Activated CD4-positive, alpha-beta T cell treated with anti-CD3 and anti-CD28 coated beads, Interleukin-2, amount 10 ng/mL, durations not matched to agents 7 days and 5 days (primary cell): ENCODE data around the gene KSR1. TPM values are rescaled to one million over a fixed set of nuclear protein-coding genes. Genes with fewer than 3 reads are reported as not detected.
"Not testable (repeated sequence)": the region's sequence is repeated elsewhere in the genome, so short reads cannot be mapped to it uniquely, and the experiment has no call there.

Experiments
- CTCF ChIA-PET: fragments of 350-600 bp; sonication (Branson Sonifier 250); formaldehyde crosslinking; loops from one replicate; lab custom pipeline; 2021; ENCODE audit warnings: antibody characterized with exemption; lab: Charles Lee
- POLR2A ChIA-PET: fragments of 350-600 bp; sonication (Branson Sonifier 250); formaldehyde crosslinking; loops from one replicate; lab custom pipeline; 2021; ENCODE audit warnings: antibody characterized with exemption; lab: Charles Lee
- DNase-seq: peaks from one replicate; pipeline ENCODE4 v3.0.0-alpha.2; 2020
- H3K27ac Mint-ChIP-seq: one replicate; pipeline ENCODE4 v1.8.0; 2021; ENCODE audit warnings: mild to moderate bottlenecking, moderate library complexity, mixed read lengths
- H3K27me3 Mint-ChIP-seq: one replicate; pipeline ENCODE4 v1.8.0; 2021; ENCODE audit warnings: mixed read lengths
- H3K36me3 Mint-ChIP-seq: one replicate; pipeline ENCODE4 v1.8.0; 2021; ENCODE audit warnings: low read depth, mixed read lengths
- H3K4me1 Mint-ChIP-seq: one replicate; pipeline ENCODE4 v1.8.0; 2021; ENCODE audit warnings: mixed read lengths
- H3K4me3 Mint-ChIP-seq: one replicate; pipeline ENCODE4 v1.8.0; 2021; ENCODE audit warnings: mild to moderate bottlenecking, moderate library complexity, mixed read lengths
- H3K9me3 Mint-ChIP-seq: one replicate; pipeline ENCODE4 v1.8.0; 2021; ENCODE audit warnings: mixed read lengths
- total RNA-seq, 2 experiments: library from RNA; stranded (reverse); gene quantifications; one replicate each; pipeline ENCODE4 v1.2.3, GENCODE V29; 2021

Gene KSR1
- total RNA-seq, 2 experiments from 2014 or later, result 43.1 to 45.7 TPM

DNA sequence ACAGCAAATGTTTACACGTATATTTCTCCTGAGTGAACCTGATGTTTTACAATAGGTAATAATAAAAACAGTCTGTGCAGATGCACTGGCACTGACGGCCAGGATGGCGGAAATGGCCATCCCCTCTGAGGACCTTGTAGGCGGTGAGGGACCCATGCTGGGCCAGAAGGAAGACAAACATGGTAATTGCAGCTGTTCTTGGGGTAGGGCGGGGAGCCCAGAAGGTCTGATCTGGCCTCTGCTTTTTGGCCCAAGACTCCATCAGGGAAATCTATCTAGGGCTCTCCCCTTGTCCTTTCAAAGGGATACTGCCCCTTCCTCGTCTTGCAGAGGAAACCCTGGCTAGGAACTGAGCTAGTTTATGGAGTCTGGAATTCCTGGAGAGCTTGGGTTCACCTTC, 167.4 kb downstream of the KSR1 start:
- POLR2A ChIA-PET, result no interaction called here
- no peak overlapping the region for H3K4me3 Mint-ChIP-seq
- H3K27ac Mint-ChIP-seq, result no peak overlapping the region
- DNase-seq, result no peak
- CTCF ChIA-PET, result interaction anchor here (1.4 to 2.7 kb wide), 2 partner anchors 8 to 21 kb away, joined by 4 to 9 read pairs; partner anchors contain the start of gene LGALS9
- H3K36me3 Mint-ChIP-seq, result peaks cover 39% of the 10 kb centered on the region
- peaks cover 31% of the 10 kb centered on the region for H3K4me1 Mint-ChIP-seq
- no peaks in the 10 kb centered on the region for H3K9me3 Mint-ChIP-seq
- H3K27me3 Mint-ChIP-seq, result no peaks in the 10 kb centered on the region

DNA sequence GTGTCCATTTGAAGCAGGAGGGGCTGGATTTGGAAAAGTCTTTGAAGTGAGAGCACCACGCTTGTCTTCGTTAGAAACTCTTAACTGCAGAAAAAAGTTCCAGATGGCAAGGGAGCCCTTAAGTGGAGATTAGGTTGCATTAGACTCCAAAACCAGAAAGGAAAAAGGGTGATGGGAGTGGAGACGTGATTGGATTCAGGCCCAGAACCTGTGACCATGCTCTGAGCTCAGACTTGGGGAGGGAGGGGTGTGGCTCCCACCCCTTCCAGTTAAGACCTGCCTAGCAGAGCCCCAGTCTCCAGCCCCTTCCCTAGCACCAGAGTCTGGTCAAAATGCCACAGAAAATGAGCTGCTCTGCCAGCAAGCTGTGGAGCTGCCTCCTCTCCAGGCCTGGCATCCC, 168.3 kb downstream of the KSR1 start:
- H3K4me3 Mint-ChIP-seq, result no peak overlapping the region
- no peaks in the 10 kb centered on the region for H3K9me3 Mint-ChIP-seq
- peaks cover 39% of the 10 kb centered on the region for H3K4me1 Mint-ChIP-seq
- DNase-seq, result no peak
- H3K27me3 Mint-ChIP-seq, result no peaks in the 10 kb centered on the region
- POLR2A ChIA-PET, result no interaction called here
- peaks cover 37% of the 10 kb centered on the region for H3K36me3 Mint-ChIP-seq
- peak overlapping the region; percentile 20 for H3K27ac Mint-ChIP-seq
- CTCF ChIA-PET, result no interaction called here

DNA sequence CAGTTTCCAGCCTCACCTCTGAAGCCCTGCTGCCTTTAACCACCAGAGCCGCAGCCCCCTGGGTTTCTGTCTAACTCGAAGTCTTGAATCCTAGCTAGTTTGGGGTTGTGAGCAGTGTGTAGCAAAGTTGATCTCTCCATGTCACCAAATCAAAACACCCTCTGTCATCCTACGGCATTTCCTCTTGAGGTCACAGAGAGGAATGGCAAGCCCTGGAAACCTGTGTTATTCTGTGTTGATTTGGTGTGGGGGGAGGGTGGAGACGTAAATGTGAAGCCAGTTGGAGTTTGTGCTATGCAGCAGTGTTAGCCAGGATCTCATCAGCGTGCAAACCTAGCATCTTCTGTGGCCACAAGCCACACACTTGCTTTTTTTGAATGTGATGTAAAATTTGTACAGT, 169.6 kb downstream of the KSR1 start:
- H3K27ac Mint-ChIP-seq, result no peak overlapping the region
- ChIA-PET POLR2A (no interaction called here), CTCF (interaction anchor here (0.8 kb wide), 1 partner anchor 18 kb away, joined by 3 read pairs; no protein-coding TSS in a partner anchor)
- H3K4me1 Mint-ChIP-seq, result peaks cover 39% of the 10 kb centered on the region
- H3K36me3 Mint-ChIP-seq, result peaks cover 34% of the 10 kb centered on the region
- H3K4me3 Mint-ChIP-seq, result no peak overlapping the region
- DNase-seq, result no peak
- no peaks in the 10 kb centered on the region for H3K9me3 Mint-ChIP-seq
- H3K27me3 Mint-ChIP-seq, result no peaks in the 10 kb centered on the region

DNA sequence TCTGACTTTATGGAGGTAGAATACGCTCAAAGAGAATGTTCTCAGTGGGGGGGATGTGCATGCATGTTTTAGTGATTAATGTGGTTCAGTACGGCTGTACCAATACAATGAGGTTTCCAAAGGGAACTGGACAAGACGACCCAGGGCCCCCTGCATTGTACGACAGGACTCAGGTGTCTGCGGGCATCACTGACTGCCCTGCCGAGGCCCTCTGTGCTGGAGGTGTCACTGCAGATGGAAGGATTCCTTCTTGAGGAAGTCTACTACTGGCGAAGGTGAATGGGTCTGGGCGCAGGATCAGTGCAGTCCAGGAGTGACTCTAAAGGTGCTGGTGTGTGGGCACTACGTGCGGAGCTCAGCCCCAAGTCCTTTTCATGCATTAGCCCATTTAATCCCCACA, 171.3 kb downstream of the KSR1 start:
- no peak overlapping the region for H3K27ac Mint-ChIP-seq
- H3K27me3 Mint-ChIP-seq, result no peaks in the 10 kb centered on the region
- no peak overlapping the region for H3K4me3 Mint-ChIP-seq
- H3K36me3 Mint-ChIP-seq, result peaks cover 35% of the 10 kb centered on the region
- H3K9me3 Mint-ChIP-seq, result no peaks in the 10 kb centered on the region
- ChIA-PET POLR2A (no interaction called here), CTCF (interaction anchor here (1.6 kb wide), 1 partner anchor 24 kb away, joined by 3 read pairs; no protein-coding TSS in a partner anchor)
- DNase-seq, result no peak
- H3K4me1 Mint-ChIP-seq, result peaks cover 38% of the 10 kb centered on the region

DNA sequence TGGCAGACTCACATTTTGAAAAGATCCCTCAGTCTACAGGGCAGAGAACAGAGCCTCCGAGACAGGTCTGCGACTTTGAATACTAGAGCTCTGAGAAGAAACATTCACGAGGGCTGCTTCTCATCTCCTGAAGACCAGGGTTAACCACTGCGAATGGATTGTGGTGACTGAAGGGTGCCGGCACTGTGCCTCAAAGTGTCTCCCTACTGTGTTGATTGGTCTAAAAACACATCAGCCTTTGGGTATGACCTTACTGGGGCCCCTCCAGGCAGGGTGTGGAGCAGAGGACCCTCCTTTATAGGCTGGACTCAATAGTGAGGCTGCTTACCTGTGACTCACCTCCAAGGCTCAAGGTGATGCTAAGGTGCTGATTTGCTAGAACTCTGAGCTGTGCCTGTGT, 172.1 kb downstream of the KSR1 start:
- POLR2A ChIA-PET, result no interaction called here
- peak; percentile 15 for DNase-seq
- H3K27me3 Mint-ChIP-seq, result no peaks in the 10 kb centered on the region
- no peaks in the 10 kb centered on the region for H3K9me3 Mint-ChIP-seq
- H3K4me3 Mint-ChIP-seq, result no peak overlapping the region
- peaks cover 33% of the 10 kb centered on the region for H3K36me3 Mint-ChIP-seq
- peak overlapping the region; percentile 73 for H3K27ac Mint-ChIP-seq
- CTCF ChIA-PET, result interaction anchor here (1.0 to 1.6 kb wide), 2 partner anchors 19 to 25 kb away, joined by 3 read pairs; no protein-coding TSS in a partner anchor
- H3K4me1 Mint-ChIP-seq, result peaks cover 45% of the 10 kb centered on the region

DNA sequence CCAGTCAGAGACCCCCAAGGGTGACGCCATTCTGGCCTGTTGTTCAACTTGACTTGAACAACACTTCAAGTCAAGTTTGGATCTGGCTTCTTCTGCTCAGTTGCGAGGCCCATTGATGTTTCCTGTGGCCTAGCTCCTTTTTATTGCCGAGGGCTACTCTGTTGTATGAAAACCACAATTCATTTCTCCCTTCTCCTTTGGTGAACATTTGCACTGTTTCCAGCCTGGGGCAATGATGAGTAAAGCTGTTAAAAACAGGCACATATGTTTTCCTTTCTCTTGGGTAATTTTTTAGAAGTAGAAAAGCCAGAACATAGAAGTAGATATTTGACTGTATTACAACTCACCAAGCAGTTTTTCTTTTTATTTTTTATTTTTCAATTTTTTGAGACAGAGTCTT, 173.0 kb downstream of the KSR1 start:
- not testable (repeated sequence) for H3K4me3 Mint-ChIP-seq

DNA sequence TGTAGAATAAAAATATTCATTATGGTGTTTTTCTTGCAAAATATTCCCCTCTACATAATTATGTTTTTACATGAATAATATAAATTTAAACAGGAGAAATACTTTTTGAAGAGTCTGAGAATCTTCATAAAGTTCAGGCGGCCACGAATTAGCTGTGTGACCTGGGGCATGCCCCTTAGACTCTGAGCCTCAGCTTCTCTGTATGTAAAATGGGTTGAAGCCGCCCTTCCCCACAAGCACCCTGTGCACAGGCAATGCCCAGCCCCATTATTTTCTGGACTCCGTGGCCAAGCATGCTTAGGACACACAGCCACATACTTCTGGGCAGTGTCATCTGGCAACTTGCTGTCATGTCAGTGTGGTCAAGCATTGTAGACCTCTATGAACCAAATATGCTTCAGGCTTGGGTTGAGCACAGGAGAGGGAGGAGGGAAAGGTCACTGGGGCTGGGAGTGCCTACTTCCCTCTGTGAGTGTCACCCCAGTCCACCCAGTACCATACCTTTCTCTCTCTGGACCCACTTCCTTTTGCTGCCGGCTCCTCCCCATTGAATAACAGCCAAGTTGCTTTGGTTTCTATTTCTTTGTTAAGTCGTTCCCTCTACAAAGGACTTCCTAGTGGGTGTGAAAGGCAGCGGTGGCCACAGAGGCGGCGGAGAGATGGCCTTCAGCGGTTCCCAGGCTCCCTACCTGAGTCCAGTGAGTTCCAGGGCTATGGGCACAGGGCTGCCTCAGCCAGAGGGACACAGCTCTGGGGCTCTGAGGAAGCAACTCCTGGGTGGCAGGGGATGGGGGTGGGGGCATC, 174.6 kb downstream of the KSR1 start, which contains the start of gene LGALS9:
Gene LGALS9, plus strand, starts transcription at position 582 of the 804 bp plus-strand sequence. Its CDS starts 78 bp downstream, at position 660.
- Mint-ChIP-seq H3K27ac (peak within 1 kb of the TSS; percentile 94), H3K4me1 (peaks cover 65% of the 10 kb centered on the region), H3K36me3 (peaks cover 35% of the 10 kb centered on the region), H3K9me3 (no peaks in the 10 kb centered on the region), H3K27me3 (no peaks in the 10 kb centered on the region), H3K4me3 (peak within 1 kb of the TSS; percentile 94)
- peak; percentile 63 for DNase-seq
- ChIA-PET POLR2A (interaction anchor here (1.2 kb wide), 1 partner anchor 149 kb away, joined by 3 read pairs; no protein-coding TSS in a partner anchor), CTCF (interaction anchor here (1.5 to 2.4 kb wide), 4 partner anchors 9 to 28 kb away, joined by 3 to 9 read pairs (median 6); no protein-coding TSS in a partner anchor)

More for the DNA sequence above, 173.0 kb downstream of the KSR1 start:
- CTCF ChIA-PET, result interaction anchor here (1.0 to 2.4 kb wide), 3 partner anchors 19 to 26 kb away, joined by 3 to 5 read pairs (median 3); no protein-coding TSS in a partner anchor
- H3K27me3 Mint-ChIP-seq, H3K9me3 Mint-ChIP-seq, POLR2A ChIA-PET, DNase-seq: not testable (repeated sequence)
- H3K4me1 Mint-ChIP-seq, result peaks cover 53% of the 10 kb centered on the region
- H3K27ac Mint-ChIP-seq, result peak overlapping the region; percentile 73
- peaks cover 31% of the 10 kb centered on the region for H3K36me3 Mint-ChIP-seq

DNA sequence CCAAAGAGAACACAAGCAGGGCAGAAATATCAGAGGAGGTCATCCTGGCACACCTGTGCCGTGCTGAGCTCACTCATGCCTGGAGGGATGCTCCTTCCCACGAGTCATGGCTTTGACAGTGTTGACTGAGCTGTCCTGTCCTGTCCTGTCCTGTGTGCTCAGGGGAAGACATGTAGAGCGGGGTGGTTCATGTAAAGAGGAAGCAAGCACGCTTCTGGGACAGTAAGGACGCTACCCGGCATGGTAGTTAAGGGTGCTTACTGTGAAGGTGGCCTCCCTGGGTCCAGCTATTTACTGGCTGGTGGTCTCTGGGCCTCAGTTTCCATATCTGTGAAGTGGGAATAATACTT, 175.1 kb downstream of the KSR1 start:
- Mint-ChIP-seq H3K27ac (peak overlapping the region; percentile 94), H3K4me1 (peaks cover 65% of the 10 kb centered on the region), H3K36me3 (peaks cover 34% of the 10 kb centered on the region), H3K27me3 (no peaks in the 10 kb centered on the region), H3K4me3 (peak overlapping the region; percentile 94), H3K9me3 (no peaks in the 10 kb centered on the region)
- CTCF ChIA-PET, result interaction anchor here (1.5 to 2.4 kb wide), 4 partner anchors 9 to 28 kb away, joined by 3 to 9 read pairs (median 6); no protein-coding TSS in a partner anchor
- DNase-seq, result peak; percentile 29
- POLR2A ChIA-PET, result interaction anchor here (1.2 kb wide), 1 partner anchor 150 kb away, joined by 3 read pairs; no protein-coding TSS in a partner anchor

DNA sequence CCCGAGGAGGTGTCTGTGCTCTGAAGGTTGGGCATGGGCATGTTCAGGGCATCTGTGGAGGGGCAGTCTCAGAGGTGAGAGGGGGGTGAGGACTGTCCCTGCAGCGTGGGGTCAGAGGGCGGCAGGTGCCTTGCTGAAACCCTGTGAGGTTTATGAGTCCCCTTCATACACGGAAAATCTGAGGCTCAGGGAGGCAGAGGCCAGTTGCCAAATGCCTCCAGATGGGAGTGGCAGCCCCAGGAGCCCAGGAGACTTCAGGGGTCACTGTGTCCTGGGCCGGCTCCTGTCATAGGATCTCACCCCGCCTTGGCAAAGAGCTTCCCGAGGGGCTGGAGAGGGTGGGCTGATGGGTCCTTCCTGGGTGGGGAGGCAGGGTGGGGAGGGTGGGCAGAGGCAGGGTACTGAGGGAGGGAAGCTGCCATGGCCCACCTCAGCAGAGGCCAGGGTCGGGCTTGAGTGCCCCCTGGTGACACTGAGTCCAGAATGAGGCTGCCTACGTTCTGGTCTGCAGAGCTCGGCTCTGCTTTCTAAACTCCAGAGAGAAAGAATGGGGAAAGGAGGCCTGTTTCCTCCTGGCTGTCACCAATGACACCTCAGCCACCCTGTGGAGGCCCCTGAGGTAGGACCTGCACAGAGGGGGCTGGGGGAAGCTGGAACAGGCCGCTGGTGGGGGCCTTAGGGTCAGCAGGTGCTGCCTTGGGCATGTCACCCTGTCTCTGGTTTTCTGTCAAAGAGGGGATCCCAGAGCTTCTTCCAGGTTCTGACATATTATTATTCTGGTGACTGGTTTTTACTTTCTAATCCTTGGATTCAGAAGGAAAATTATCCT, 175.9 kb downstream of the KSR1 start:
- ChIA-PET POLR2A (interaction anchor here (1.2 kb wide), 1 partner anchor 151 kb away, joined by 3 read pairs; no protein-coding TSS in a partner anchor), CTCF (interaction anchor here (0.9 to 2.3 kb wide), 5 partner anchors 10 to 299 kb away, joined by 3 to 9 read pairs (median 3); no protein-coding TSS in a partner anchor)
- H3K27ac Mint-ChIP-seq, result peak overlapping the region; percentile 94
- DNase-seq, result no peak
- H3K4me3 Mint-ChIP-seq, result peak overlapping the region; percentile 94
- H3K9me3 Mint-ChIP-seq, result no peaks in the 10 kb centered on the region
- peaks cover 65% of the 10 kb centered on the region for H3K4me1 Mint-ChIP-seq
- no peaks in the 10 kb centered on the region for H3K27me3 Mint-ChIP-seq
- H3K36me3 Mint-ChIP-seq, result peaks cover 31% of the 10 kb centered on the region

DNA sequence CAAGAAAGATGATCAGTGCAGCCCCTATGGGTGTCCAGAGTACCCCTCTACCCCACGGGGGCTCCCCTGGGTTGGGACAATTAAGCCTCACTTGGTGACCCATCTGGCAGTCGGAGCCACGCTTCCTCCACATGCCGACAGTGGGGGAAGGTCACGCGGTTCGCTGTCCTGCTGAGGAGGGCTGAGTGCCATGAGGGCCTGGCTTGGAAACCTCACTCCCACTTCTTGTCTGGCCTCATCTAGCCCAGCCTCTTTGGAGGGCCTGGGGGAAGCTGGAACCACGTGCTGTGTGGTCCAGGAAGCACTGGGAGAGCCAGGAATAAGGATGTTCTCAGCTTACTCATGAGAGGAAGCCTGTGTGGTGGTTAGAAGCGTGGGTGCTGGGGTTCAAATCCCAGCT, 176.5 kb downstream of the KSR1 start:
- Mint-ChIP-seq H3K4me3 (peak overlapping the region; percentile 94), H3K27ac (peak overlapping the region; percentile 83), H3K4me1 (peaks cover 63% of the 10 kb centered on the region), H3K36me3 (peaks cover 31% of the 10 kb centered on the region)
- CTCF ChIA-PET, result interaction anchor here (0.9 to 2.3 kb wide), 4 partner anchors 11 to 300 kb away, joined by 3 to 9 read pairs (median 4); no protein-coding TSS in a partner anchor
- DNase-seq, H3K27me3 Mint-ChIP-seq, POLR2A ChIA-PET, H3K9me3 Mint-ChIP-seq: not testable (repeated sequence)

DNA sequence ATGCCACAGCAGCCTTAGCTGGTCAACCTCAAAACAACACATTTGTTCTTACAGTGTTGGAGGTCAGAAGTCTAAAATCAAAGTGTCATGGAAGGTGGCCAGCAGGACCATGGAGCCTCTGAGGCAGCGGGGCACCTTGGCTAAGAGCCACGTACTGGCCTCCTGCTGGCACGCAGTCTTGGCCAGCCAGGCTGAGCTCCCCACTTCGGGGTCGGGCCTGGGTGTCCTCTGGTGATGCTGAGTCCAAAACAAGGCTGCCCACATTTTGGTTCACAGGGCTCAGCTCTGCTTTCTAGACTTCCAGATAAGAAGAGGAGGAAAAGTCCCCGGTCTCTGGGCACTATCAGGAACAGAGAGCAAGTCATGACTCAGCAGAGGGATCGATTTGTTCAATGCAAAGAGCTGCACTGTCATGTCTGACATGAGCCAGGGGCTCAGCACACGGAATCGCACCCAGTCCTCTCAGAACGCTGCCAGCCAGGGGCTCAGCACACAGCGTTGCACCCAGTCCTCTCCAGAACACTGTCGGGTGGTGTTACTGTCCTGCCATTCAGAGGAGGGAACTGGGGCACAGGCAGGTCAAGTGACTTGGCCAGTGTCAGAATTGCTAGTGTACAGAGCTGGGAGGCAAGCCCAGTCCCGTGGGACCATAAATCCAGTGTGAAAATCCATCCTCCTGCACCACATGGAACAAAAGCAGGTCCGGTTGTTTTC, 177.2 kb downstream of the KSR1 start:
- Mint-ChIP-seq H3K27ac (peak overlapping the region; percentile 83), H3K4me3 (peak overlapping the region; percentile 94), H3K36me3 (peaks cover 31% of the 10 kb centered on the region), H3K27me3 (no peaks in the 10 kb centered on the region), H3K4me1 (peaks cover 56% of the 10 kb centered on the region), H3K9me3 (no peaks in the 10 kb centered on the region)
- CTCF ChIA-PET, result interaction anchor here (0.8 to 0.9 kb wide), 2 partner anchors 21 to 31 kb away, joined by 3 read pairs; no protein-coding TSS in a partner anchor
- POLR2A ChIA-PET, result no interaction called here
- DNase-seq, result no peak

DNA sequence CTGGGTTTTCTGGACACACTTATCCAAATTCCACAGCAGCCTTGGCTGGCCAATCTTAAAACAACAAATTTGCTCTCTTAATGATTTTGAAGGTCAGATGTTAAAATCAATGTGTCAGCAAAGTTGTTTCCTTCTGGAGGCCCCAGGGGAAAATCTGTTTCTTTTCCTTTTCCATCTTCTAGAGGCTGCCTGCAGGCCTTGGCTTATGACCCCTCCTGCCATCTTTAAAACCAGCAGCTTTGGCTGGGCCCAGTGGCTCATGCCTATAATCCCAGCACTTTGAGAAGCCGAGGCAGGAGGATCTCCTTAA, 177.7 kb downstream of the KSR1 start:
- no peaks in the 10 kb centered on the region for H3K9me3 Mint-ChIP-seq
- no peak for DNase-seq
- no peak overlapping the region for H3K27ac Mint-ChIP-seq
- H3K36me3 Mint-ChIP-seq, result peaks cover 33% of the 10 kb centered on the region
- H3K4me3 Mint-ChIP-seq, result no peak overlapping the region
- POLR2A ChIA-PET, result no interaction called here
- CTCF ChIA-PET, result interaction anchor here (0.8 kb wide), 1 partner anchor 31 kb away, joined by 3 read pairs; no protein-coding TSS in a partner anchor
- peaks cover 51% of the 10 kb centered on the region for H3K4me1 Mint-ChIP-seq
- H3K27me3 Mint-ChIP-seq, result no peaks in the 10 kb centered on the region
